Thyroid gland (tissue), 4 donors: Measurements from ENCODE around the gene SAFB. TPM values are rescaled to one million over a fixed set of nuclear protein-coding genes. Genes with fewer than 3 reads are reported as not detected.

Source experiments
- DNase-seq, 2 donors: peaks; one replicate each; pipeline ENCODE4 v3.0.0-alpha.2; 2019
- H3K27ac ChIP-seq, 3 donors: fragments of 200-600 bp; sonication (generic); 1 replicate in 2 of 3; 2 replicates in 1 of 3; pipeline ENCODE4 v1.5.1; 2016 to 2019; ENCODE audit warnings: mild to moderate bottlenecking in 1 of 3, moderate library complexity in 1 of 3
- H3K27me3 ChIP-seq: fragments of 200-600 bp; sonication (generic); one replicate; pipeline ENCODE4 v1.5.1; 2019
- H3K36me3 ChIP-seq, 2 donors: fragments of 200-600 bp; sonication (generic); one replicate each; pipeline ENCODE4 v1.5.1; 2016 to 2019
- H3K4me1 ChIP-seq, 2 donors: fragments of 200-600 bp; sonication (generic); one replicate each; pipeline ENCODE4 v1.5.1; 2017 to 2019
- H3K4me3 ChIP-seq, 3 donors: fragments of 200-600 bp; sonication (generic); replicated peaks in 1 of 3; 1 replicate in 2 of 3; 2 replicates in 1 of 3; pipeline ENCODE4 v1.5.1; 2016; ENCODE audit warnings: mild to moderate bottlenecking in 1 of 3
- H3K9me3 ChIP-seq: fragments of 200-600 bp; sonication (generic); one replicate; pipeline ENCODE4 v1.5.1; 2017
- CTCF ChIP-seq, 6 experiments: fragments of 200-600 bp in 3 of 6; fragments of 450-650 bp in 3 of 6; sonication (generic) in 3 of 6; IDR thresholded peaks; one replicate each; pipeline ENCODE4 v1.5.1; 2016 to 2019; ENCODE audit warnings: antibody characterized with exemption in 6 of 6, mild to moderate bottlenecking in 2 of 6, inconsistent platforms in 1 of 6, moderate library complexity in 1 of 6
- POLR2A ChIP-seq, 2 donors: fragments of 450-650 bp; IDR thresholded peaks; one replicate each; pipeline ENCODE4 v1.6.1; 2017; ENCODE audit warnings: antibody characterized with exemption in 2 of 2, mild to moderate bottlenecking in 2 of 2, moderate library complexity in 1 of 2
- WGBS, 2 donors: methylation state at CpG; one replicate each; pipeline ENCODE4 v1.1.5; 2017; 5-methylcytosine and 5-hydroxymethylcytosine counted together
- intact Hi-C: fragments of 100-400 bp; cut with DNase I; formaldehyde crosslinking; loops from one replicate; pipeline ENCODE4 v1.15.1; 2023
- total RNA-seq, 4 donors: library from RNA; depleted of rRNA; stranded (reverse); fragments of >200 nt; gene quantifications; one replicate each; pipeline ENCODE4 v1.2.3, GENCODE V29; 2016

The SAFB gene
- total RNA-seq, 4 donors from 2014 or later: 70.1 to 129 (median 86.7) TPM

GRCh38 chr19:5655412-5655811 is 32.5 kb downstream of the SAFB start:
- no peak for TF ChIP-seq CTCF (IDR thresholded peaks at IDR 0.05)
- Histone ChIP-seq H3K36me3 (peaks cover 94 to 95% of the 10 kb centered on the region in 2 donors), H3K27ac (no peak overlapping the region), H3K4me3 (no peak overlapping the region), H3K4me1 (no peaks in the 10 kb centered on the region), H3K9me3 (no peaks in the 10 kb centered on the region), H3K27me3 (no peaks in the 10 kb centered on the region)
- intact Hi-C loops: no loop called here
- DNase-seq: no peak
- WGBS, 2 donors: 89 to 94% methylated on average over 5 of the region's 5 CpGs

GRCh38 chr19:5661483-5661882 is 38.6 kb downstream of the SAFB start:
- Histone ChIP-seq H3K4me3 (no peak overlapping the region), H3K27me3 (no peaks in the 10 kb centered on the region), H3K4me1 (no peaks in the 10 kb centered on the region), H3K27ac (no peak overlapping the region), H3K36me3 (peaks cover 96% of the 10 kb centered on the region in 2 donors), H3K9me3 (no peaks in the 10 kb centered on the region)
- 96 to 97% methylated on average over 42 of the region's 42 CpGs for WGBS, 2 donors
- TF ChIP-seq POLR2A (IDR thresholded peaks at IDR 0.05): no peak
- no peak for TF ChIP-seq CTCF (IDR thresholded peaks at IDR 0.05)
- intact Hi-C loops: no loop called here
- no peak for DNase-seq

- Histone ChIP-seq H3K36me3 (peaks cover 93 to 97% of the 10 kb centered on the region in 2 donors), H3K27ac (no peak overlapping the region), H3K4me1 (no peaks in the 10 kb centered on the region), H3K27me3 (no peaks in the 10 kb centered on the region), H3K4me3 (no peak overlapping the region), H3K9me3 (no peaks in the 10 kb centered on the region)
- WGBS, 2 donors: 96 to 97% methylated on average over 11 to 17 of the region's 17 CpGs
- DNase-seq: no peak
- intact Hi-C loops: no loop called here
- no peak for TF ChIP-seq CTCF (IDR thresholded peaks at IDR 0.05)
- TF ChIP-seq POLR2A (IDR thresholded peaks at IDR 0.05): no peak
These were observed 41.0 kb downstream of the SAFB start for GRCh38 chr19:5663904-5664303.

GRCh38 chr19:5664515-5664914 is 41.6 kb downstream of the SAFB start:
- no peak overlapping the region for H3K4me3 ChIP-seq
- intact Hi-C loops: no loop called here
- H3K27me3 ChIP-seq: no peaks in the 10 kb centered on the region
- 92 to 100% methylated on average over 2 of the region's 2 CpGs for WGBS, 2 donors
- no peaks in the 10 kb centered on the region for H3K9me3 ChIP-seq
- DNase-seq: no peak
- H3K36me3 ChIP-seq: peaks cover 93 to 97% of the 10 kb centered on the region in 2 donors
- no peak overlapping the region for H3K27ac ChIP-seq
- no peaks in the 10 kb centered on the region for H3K4me1 ChIP-seq
- no peak for TF ChIP-seq CTCF (IDR thresholded peaks at IDR 0.05)

GRCh38 chr19:5665781-5666513 is 43.1 kb downstream of the SAFB start:
- WGBS, 2 donors: 73 to 82% methylated on average over 10 of the region's 10 CpGs
- DNase-seq: no peak
- H3K4me3 ChIP-seq: no peak overlapping the region
- intact Hi-C loops: no loop called here
- TF ChIP-seq CTCF (IDR thresholded peaks at IDR 0.05): no peak
- no peak for TF ChIP-seq POLR2A (IDR thresholded peaks at IDR 0.05)
- peaks cover 88 to 90% of the 10 kb centered on the region in 2 donors for H3K36me3 ChIP-seq
- H3K27me3 ChIP-seq: no peaks in the 10 kb centered on the region
- no peak overlapping the region for H3K27ac ChIP-seq
- no peaks in the 10 kb centered on the region for H3K4me1 ChIP-seq
- no peaks in the 10 kb centered on the region for H3K9me3 ChIP-seq
